Immature natural killer cell (primary cell): ENCODE data around the gene ICAM3. TPM values are rescaled to one million over a fixed set of nuclear protein-coding genes. Genes with fewer than 3 reads are reported as not detected.

Experiments
- DNase-seq, 3 donors: peaks; one replicate each; pipeline ENCODE4 v3.0.0; 2022; ENCODE audit warnings: mixed read lengths in 1 of 3
- H3K27ac Mint-ChIP-seq, 6 donors: one replicate each; pipeline ENCODE4 v1.8.0; 2020; ENCODE audit warnings: mixed read lengths in 6 of 6, mild to moderate bottlenecking in 5 of 6, inconsistent platforms in 4 of 6, moderate library complexity in 3 of 6
- H3K27me3 Mint-ChIP-seq, 3 donors: one replicate each; pipeline ENCODE4 v1.8.0; 2020 to 2021; ENCODE audit warnings: low read depth in 3 of 3, mild to moderate bottlenecking in 3 of 3, mixed read lengths in 3 of 3, moderate library complexity in 3 of 3, inconsistent platforms in 1 of 3
- H3K36me3 Mint-ChIP-seq, 3 donors: one replicate each; pipeline ENCODE4 v1.8.0; 2020; ENCODE audit warnings: mixed read lengths in 3 of 3, inconsistent platforms in 2 of 3, mild to moderate bottlenecking in 2 of 3
- H3K4me1 Mint-ChIP-seq, 2 donors: one replicate each; pipeline ENCODE4 v1.8.0; 2020; ENCODE audit warnings: inconsistent platforms in 2 of 2, mild to moderate bottlenecking in 2 of 2, mixed read lengths in 2 of 2, moderate library complexity in 1 of 2
- H3K4me3 Mint-ChIP-seq, 5 donors: one replicate each; pipeline ENCODE4 v1.8.0; 2020; ENCODE audit warnings: mild to moderate bottlenecking in 5 of 5, mixed read lengths in 5 of 5, inconsistent platforms in 3 of 5, moderate library complexity in 3 of 5
- H3K9me3 Mint-ChIP-seq, 6 donors: one replicate each; pipeline ENCODE4 v1.8.0; 2020; ENCODE audit warnings: mild to moderate bottlenecking in 6 of 6, mixed read lengths in 6 of 6, inconsistent platforms in 4 of 6, moderate library complexity in 3 of 6
- polyA plus RNA-seq, 3 donors: library from polyadenylated mRNA; unstranded; fragments of 300-500 nt; fragmentation: Illumina TruSeq; gene quantifications; one replicate each; pipeline ENCODE4 v1.2.3, GENCODE V29; 2021

The ICAM3 gene
- polyA plus RNA-seq, 3 donors from 2014 or later: 263 to 292 (median 280) TPM

GRCh38 chr19:10335352-10335985, 4.0 kb downstream of the ICAM3 start:
- Mint-ChIP-seq H3K36me3 (peaks cover 0 to 4% (median 0%) of the 10 kb centered on the region in 3 donors), H3K9me3 (no peaks in the 10 kb centered on the region), H3K4me1 (peaks cover 49% of the 10 kb centered on the region in 2 donors), H3K27ac (no peak overlapping the region), H3K27me3 (peaks cover 4 to 14% (median 6%) of the 10 kb centered on the region in 3 donors), H3K4me3 (no peak overlapping the region)
- no peak for DNase-seq

DNA sequence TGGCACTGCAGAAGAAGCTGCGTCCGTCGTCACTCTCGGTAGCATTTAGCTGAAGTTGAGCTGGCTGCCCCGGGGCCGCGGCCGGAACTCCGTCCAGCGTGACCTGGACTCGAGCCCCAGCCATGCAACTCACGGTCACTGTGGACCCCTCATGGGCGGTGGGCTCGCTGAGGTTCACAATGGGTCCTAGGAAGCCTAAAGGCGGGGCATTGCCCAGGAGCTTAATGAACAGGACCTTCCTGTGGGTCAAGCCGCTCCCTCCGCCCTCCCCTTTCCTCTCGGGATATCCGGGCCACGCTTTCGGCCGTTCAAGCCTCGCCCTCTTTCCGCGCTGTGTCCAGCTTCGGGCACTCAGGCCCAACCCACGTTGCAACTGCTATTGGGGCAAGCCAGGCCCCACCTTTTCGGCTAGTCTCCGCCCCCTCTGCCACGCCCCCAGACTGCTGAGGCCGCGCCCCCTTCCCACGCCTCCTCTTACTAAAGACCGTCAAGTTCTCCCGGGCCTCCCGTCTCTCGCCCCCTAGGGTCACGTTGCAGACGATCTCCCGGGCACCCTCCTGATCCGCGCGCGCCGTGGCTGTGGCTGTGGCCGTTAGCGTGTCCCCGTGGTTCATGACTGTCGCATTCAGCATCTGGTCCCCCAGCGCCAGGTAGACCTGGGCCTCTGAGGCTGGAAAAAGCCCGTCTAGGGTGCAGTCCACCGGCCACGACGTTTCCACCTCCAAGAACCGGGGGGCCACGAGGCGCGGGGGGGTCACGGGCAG, 4.7 kb downstream of the ICAM3 start:
- H3K4me1 Mint-ChIP-seq: peaks cover 45 to 50% of the 10 kb centered on the region in 2 donors
- no peaks in the 10 kb centered on the region for H3K9me3 Mint-ChIP-seq
- DNase-seq: no peak
- H3K27ac Mint-ChIP-seq: no peak overlapping the region
- peaks cover 0 to 4% (median 0%) of the 10 kb centered on the region in 3 donors for H3K36me3 Mint-ChIP-seq
- H3K4me3 Mint-ChIP-seq: peak overlapping the region in 1 of 5 donors; percentile 29
- H3K27me3 Mint-ChIP-seq: peaks cover 4 to 14% (median 6%) of the 10 kb centered on the region in 3 donors

DNA sequence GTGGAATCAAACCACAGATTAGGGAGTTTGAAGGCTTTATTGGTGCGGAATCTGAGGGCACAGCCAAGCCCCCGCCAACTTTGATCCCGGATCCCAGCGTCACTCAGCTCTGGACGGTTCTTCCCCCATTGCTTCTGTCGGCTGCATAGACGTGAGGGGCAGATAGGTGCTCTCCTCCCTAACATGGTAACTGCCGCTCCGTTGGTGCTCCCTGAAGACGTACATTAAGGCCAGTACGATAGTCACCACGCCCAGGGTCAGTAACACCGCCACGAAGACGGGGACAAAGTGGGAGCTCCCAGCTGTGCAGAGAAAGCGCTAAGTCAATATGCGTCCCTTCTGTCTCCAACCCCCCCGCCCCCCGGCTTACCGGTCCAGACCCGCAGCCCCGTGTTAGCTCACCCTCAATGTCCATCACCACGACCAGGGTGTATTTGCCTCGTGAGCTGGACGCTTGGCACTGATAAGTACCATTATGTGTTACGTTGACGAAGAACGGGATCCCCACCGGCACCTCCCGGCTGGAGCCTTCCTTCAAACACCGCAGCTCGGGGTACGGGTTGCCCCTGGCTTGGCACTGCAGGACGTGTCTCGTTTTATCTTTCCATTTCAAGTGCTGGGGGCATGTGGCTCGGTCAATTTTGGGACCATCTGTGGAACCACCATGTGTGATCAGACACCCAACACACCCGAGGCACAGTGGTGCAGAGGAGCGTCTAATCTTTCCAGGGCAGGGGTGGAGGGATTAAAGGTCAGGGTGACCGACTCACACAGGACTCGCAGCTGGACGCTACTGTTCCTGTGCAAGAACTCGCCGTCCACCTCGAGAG, 5.5 kb downstream of the ICAM3 start:
- peaks cover 37 to 43% of the 10 kb centered on the region in 2 donors for H3K4me1 Mint-ChIP-seq
- peak overlapping the region; percentile 87 to 96 (median 94) for H3K27ac Mint-ChIP-seq
- no peaks in the 10 kb centered on the region for H3K9me3 Mint-ChIP-seq
- H3K27me3 Mint-ChIP-seq: peaks cover 4 to 9% (median 6%) of the 10 kb centered on the region in 3 donors
- H3K4me3 Mint-ChIP-seq: peak overlapping the region; percentile 94 to 97 (median 95)
- no peak for DNase-seq
- peaks cover 0 to 4% (median 0%) of the 10 kb centered on the region in 3 donors for H3K36me3 Mint-ChIP-seq

DNA sequence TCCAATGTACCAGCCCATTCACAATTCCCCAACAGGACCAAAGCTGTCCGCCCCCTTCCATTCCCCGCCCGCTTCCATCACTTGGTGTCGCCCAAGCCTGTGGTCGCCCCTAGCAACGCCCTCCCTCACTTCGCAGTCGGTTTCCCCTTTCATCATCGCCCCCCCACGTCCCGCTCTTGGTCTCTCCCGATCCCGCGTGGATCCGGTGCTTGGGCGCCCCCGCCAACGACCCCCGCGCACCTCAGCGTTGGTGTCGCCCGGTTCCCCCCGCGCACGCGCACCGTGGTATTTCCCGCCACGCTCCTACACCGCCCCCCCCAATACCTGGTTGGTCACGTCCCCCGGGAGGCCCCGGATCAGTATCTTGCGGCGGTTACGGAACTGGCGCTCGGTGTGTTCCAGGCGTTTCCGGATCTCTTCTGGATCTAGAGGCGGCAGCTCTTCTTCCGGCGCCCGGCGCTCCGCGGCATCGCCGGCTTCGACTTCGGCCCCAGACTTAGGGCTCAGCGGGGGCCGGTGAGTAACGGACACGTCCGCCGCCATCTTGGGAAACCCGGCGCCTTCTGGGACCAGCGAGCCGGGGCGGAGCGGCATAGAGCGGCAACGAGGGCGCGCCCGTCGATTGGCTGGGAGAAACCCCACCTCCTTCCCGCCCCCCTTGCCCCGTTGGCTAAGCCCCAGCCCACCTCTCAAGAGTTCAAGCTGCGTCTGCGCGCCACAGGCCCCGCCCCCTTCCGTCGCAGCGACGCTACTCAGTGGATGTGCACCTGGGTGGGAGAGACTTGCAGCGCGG, 6.3 kb downstream of the ICAM3 start, which contains the start of gene RAVER1:
RAVER1 (minus strand) TSS at position 565 of the 793 bp plus-strand sequence; CDS start at position 543, 22 bp downstream.
- DNase-seq: peak; percentile 96 to 97 (median 97)
- no peaks in the 10 kb centered on the region for H3K9me3 Mint-ChIP-seq
- peaks cover 4 to 8% (median 6%) of the 10 kb centered on the region in 3 donors for H3K27me3 Mint-ChIP-seq
- H3K4me1 Mint-ChIP-seq: peaks cover 29 to 35% of the 10 kb centered on the region in 2 donors
- H3K4me3 Mint-ChIP-seq: peak within 1 kb of the TSS; percentile 94 to 97 (median 95)
- H3K36me3 Mint-ChIP-seq: peaks cover 0 to 4% (median 0%) of the 10 kb centered on the region in 3 donors
- peak within 1 kb of the TSS; percentile 87 to 96 (median 94) for H3K27ac Mint-ChIP-seq

DNA sequence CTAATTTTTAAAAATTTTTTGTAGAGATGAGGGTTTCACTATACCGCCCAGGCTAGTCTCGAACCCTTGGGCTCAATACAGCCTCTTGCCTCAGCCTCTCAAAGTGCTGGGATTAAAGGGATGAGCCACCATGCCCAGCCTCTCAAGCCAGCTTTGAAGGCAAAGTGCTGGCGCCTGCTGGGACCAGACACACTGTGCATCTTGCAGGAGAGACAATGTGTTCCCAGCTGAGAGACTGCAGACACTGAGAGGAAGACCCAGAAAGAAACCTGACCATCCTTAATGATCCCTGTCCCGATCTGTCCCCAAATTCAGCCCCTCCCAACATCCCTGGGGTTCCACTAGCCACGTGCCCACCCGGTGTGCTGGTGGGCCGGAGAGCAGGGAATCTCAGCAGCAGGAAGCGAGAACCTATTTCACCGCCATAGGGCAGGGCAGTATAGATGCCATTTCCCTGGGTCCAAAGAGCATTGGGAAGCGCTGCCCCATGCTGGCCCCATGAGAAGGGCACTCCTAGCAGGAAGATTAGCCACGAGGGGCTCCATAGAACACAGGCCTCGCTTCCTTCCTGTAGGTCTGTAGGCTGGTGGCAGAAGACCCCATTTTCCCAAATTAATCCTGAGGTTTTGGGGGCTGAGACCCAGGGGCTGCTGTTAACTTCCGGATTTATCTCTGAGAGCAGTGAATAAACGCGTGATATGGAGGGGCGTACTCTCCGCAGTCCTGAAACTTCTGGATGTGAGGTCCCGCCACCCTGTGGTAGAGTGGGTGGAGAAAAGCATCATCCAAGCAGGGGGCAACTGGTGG, 7.1 kb downstream of the ICAM3 start:
- H3K9me3 Mint-ChIP-seq: no peaks in the 10 kb centered on the region
- H3K36me3 Mint-ChIP-seq: peaks cover 0 to 10% (median 0%) of the 10 kb centered on the region in 3 donors
- H3K27ac Mint-ChIP-seq: peak overlapping the region; percentile 87 to 96 (median 94)
- peaks cover 27 to 34% of the 10 kb centered on the region in 2 donors for H3K4me1 Mint-ChIP-seq
- peaks cover 4 to 8% (median 6%) of the 10 kb centered on the region in 3 donors for H3K27me3 Mint-ChIP-seq
- H3K4me3 Mint-ChIP-seq: peak overlapping the region; percentile 94 to 97 (median 95)
- no peak for DNase-seq

DNA sequence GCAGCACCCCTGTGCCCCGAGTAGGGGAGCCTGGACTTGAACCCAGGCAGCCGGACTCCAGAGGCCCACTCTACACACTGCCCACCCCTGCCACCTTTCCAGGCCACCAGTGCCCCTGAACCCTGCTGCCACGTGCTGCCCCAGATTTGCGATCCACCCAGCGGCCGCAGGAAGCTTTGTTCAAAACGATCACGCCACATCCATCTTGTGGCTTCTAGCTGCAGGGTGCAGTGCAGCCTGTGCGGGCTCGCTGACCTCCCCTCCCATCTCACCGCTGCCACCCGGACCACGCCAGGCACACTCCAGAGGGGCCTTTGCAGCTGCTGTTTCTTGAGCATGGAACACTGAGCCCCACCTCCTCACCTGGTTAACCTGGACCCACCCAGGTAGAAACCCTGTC, 9.9 kb downstream of the ICAM3 start:
- Mint-ChIP-seq H3K27me3 (peaks cover 4 to 9% (median 4%) of the 10 kb centered on the region in 3 donors), H3K4me1 (peaks cover 26 to 34% of the 10 kb centered on the region in 2 donors), H3K9me3 (no peaks in the 10 kb centered on the region), H3K27ac (no peak overlapping the region), H3K4me3 (no peak overlapping the region), H3K36me3 (peaks cover 0 to 10% (median 0%) of the 10 kb centered on the region in 3 donors)
- no peak for DNase-seq

DNA sequence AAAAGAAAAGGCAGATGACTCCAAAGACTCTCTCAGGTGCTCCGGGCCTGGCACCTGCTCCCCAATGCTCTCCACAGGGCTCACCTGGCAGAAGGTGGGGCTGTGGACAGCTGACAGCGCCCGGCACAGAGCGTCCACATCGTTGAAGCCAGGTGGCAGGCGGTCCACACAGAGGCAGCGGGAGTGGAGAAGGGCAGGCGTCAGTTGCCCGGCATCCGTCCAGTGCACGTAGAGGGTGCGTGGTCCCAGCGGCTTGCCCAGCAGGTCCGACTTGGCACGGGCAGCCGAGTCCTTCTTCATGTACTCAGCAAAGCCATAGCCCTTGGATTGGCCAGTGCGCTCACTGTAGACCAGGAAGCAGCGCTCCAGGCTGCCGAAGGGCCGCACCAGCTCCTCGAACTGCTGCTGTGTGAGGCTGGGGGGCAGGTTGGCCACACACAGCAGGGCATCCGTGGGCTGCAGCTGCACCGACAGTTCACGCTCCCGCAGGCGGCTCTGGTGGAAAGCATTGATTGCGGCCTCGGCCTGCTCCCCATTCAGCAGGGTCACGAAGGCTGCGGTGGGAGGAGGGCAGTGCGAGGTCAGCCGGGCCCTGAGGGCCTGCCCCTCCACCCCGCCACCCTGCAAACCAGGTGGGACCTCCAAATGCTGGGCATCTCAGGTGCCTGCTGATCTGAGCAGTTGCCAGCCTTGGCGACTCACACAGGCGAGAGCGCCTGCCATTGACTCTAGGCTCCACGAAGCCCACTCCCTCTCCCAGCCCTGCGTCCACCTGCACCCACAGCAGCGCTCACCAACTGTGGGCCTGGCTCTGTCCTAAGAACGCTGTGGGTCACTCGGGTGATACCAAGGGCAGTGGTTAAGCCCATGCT, 10.6 kb downstream of the ICAM3 start:
- H3K36me3 Mint-ChIP-seq: peaks cover 0 to 10% (median 0%) of the 10 kb centered on the region in 3 donors
- no peak for DNase-seq
- H3K27ac Mint-ChIP-seq: no peak overlapping the region
- no peak overlapping the region for H3K4me3 Mint-ChIP-seq
- no peaks in the 10 kb centered on the region for H3K9me3 Mint-ChIP-seq
- H3K4me1 Mint-ChIP-seq: peaks cover 21 to 28% of the 10 kb centered on the region in 2 donors
- H3K27me3 Mint-ChIP-seq: peaks cover 4 to 11% (median 4%) of the 10 kb centered on the region in 3 donors

GRCh38 chr19:10327793-10328192, 11.6 kb downstream of the ICAM3 start:
- H3K9me3 Mint-ChIP-seq: no peaks in the 10 kb centered on the region
- peaks cover 1 to 4% (median 3%) of the 10 kb centered on the region in 3 donors for H3K27me3 Mint-ChIP-seq
- no peak overlapping the region for H3K4me3 Mint-ChIP-seq
- peaks cover 12 to 19% of the 10 kb centered on the region in 2 donors for H3K4me1 Mint-ChIP-seq
- no peak overlapping the region for H3K27ac Mint-ChIP-seq
- H3K36me3 Mint-ChIP-seq: peaks cover 0 to 7% (median 0%) of the 10 kb centered on the region in 3 donors
- no peak for DNase-seq

DNA sequence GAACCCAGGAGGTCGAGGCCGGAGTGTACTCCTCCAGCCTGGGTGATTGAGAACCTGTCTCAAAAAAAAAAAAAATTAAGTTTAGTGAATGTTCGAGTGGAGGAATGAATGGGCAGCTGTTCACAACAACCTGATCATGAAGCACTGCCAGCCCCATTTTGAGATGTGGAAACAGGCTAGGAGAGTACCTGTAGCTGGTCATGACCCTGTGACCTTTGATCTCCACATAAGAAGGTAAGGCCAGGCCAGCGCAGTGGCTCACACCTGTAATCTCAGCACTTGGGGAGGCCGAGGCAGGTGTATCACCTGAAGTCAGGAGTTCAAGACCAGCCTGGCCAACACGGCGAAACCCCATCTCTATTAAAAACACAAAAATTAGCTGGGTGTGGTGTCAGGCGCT, 13.7 kb downstream of the ICAM3 start:
- no peaks in the 10 kb centered on the region for H3K9me3 Mint-ChIP-seq
- peaks cover 0 to 3% (median 2%) of the 10 kb centered on the region in 3 donors for H3K27me3 Mint-ChIP-seq
- peaks cover 5 to 13% (median 5%) of the 10 kb centered on the region in 3 donors for H3K36me3 Mint-ChIP-seq
- DNase-seq: no peak
- peaks cover 1 to 7% of the 10 kb centered on the region in 2 donors for H3K4me1 Mint-ChIP-seq
- no peak overlapping the region for H3K4me3 Mint-ChIP-seq
- H3K27ac Mint-ChIP-seq: no peak overlapping the region

DNA sequence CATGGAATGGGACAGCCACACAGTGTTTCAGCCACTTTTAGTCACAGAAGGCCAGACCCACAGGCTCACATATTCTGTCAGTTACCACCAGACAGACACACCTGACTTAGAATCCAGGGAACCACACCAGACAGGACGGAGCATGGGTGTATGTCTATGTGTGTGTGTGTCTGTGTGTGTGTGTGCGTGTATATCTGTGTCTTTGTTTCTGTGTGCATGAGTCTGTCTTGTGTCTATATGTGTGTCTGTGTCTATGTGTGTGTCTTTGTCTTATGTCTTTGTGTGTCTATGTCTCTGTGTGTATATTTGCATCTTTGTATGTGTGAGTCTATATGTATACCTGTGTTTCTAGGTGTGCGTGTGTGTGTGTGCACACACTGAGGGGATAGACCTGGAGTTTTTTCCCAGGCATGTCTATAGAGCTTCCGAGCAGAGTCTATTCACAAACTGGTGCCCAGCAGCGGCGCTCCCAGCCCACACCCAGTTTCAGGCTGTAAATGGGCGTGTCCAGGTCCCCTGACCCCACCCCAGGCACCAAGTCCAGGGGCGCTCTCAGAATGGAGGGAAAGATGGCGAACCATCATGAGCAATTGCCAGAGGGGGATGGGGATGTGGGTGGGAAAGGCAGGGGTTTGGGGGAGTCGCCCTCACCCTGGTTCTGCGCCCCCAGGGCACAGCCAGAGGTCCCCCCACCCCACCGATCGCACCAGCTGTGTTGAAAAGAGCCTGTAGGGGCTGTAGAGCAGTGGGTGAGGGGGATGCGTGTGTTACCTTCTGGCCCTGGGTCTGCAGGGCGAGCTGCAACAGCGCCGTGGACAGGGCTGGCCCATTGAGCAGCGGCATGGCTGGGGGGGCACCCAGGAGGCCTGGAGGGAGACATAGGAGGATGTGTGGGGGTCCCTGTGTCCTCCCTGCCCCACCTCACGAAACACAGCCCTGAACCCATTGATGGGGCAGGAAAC, 17.3 kb downstream of the ICAM3 start:
- DNase-seq: no peak
- Mint-ChIP-seq H3K4me3 (no peak overlapping the region), H3K4me1 (no peaks in the 10 kb centered on the region), H3K9me3 (no peaks in the 10 kb centered on the region), H3K27me3 (peaks cover 1 to 5% (median 2%) of the 10 kb centered on the region in 3 donors), H3K27ac (peak overlapping the region in 2 of 6 donors; percentile 0 to 11), H3K36me3 (peaks cover 9 to 13% (median 10%) of the 10 kb centered on the region in 3 donors)
